Stimulated activated CD8-positive, alpha-beta memory T cell treated with anti-CD3 and anti-CD28 coated beads, Interleukin-2, amount 100 ng/mL, for 1 hour (primary cell): ENCODE data around the gene FCSK.
"Not testable (repeated sequence)": the region's sequence is repeated elsewhere in the genome, so short reads cannot be mapped to it uniquely, and the experiment has no call there.

Experiments used
- DNase-seq, 2 donors: peaks; one replicate each; pipeline ENCODE4 v3.0.0-alpha.2; 2020; ENCODE audit warnings: low read depth in 2 of 2

The FCSK gene

GRCh38 chr16:70432356-70432722 lies 22.1 kb upstream of the FCSK start:
- DNase-seq: no peak

DNA sequence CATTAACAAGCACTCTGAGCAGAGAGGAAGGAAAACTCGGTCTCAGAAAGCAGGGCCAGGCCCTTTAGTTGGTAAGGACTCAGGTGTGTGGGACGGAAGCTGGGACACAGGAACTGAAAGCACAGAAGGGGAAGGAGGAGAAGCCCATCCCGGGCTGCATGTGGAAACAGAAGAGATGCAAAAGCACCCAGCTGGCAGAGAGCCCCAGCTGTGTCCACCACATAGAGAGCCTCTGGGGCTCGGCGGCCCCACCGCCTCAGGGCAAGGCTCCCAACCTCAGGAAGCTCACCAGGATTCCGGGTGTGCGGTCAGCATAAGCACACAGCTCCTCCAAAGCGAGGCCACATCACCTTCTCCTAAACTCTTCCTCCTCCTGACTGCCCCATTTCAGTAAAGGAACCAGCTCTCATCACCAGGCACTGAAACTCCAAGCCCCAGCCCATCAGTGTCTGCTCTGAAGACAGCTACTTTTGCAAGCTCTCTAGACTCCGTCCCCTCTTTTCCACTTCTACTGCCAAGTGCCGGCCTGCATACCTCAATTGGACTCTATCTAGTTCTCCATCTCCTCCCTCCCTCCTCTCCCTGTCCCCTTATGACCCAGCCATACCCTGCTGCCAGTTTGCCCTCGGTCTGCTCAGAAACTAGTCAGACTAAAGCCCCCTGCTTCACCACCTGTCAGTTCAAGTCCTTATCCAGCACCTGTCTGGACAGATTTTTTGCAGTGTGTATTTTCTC lies 21.5 kb upstream of the FCSK start:
- no peak for DNase-seq

DNA sequence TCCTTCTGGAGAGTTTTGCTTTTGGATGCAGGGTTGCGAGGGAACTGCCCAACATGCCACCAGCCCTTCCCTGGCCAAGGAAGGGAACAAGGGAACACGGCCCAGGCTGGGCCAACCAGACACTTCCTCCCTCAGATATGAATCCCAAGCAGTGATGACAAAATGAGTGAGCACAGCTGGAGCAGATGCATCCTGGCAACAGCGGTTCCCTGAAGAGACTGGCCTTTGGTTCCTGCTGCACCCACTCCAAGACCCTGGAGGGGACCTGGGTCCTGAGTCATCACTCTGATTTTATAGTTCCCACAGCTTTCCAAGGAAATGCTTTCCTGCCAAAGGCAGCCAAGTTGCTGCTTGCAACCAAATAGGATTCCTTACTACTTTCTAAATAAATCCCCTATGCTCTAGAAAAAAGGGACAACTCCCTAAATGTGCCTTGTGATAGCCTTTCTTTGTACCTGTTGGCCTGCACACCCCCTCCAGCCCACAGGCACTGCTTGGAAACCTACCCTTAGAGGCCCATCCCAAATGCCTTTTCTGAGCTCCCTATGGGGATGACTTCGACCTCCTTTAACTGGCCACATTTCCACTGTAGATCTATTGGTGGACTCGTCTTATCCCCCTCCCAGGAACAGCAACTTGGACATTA lies 20.8 kb upstream of the FCSK start:
- DNase-seq: no peak

- no peak for DNase-seq
Measured at GRCh38 chr16:70434484-70435260, 19.7 kb upstream of the FCSK start.

GRCh38 chr16:70437017-70437581 lies 17.3 kb upstream of the FCSK start:
- no peak for DNase-seq

DNA sequence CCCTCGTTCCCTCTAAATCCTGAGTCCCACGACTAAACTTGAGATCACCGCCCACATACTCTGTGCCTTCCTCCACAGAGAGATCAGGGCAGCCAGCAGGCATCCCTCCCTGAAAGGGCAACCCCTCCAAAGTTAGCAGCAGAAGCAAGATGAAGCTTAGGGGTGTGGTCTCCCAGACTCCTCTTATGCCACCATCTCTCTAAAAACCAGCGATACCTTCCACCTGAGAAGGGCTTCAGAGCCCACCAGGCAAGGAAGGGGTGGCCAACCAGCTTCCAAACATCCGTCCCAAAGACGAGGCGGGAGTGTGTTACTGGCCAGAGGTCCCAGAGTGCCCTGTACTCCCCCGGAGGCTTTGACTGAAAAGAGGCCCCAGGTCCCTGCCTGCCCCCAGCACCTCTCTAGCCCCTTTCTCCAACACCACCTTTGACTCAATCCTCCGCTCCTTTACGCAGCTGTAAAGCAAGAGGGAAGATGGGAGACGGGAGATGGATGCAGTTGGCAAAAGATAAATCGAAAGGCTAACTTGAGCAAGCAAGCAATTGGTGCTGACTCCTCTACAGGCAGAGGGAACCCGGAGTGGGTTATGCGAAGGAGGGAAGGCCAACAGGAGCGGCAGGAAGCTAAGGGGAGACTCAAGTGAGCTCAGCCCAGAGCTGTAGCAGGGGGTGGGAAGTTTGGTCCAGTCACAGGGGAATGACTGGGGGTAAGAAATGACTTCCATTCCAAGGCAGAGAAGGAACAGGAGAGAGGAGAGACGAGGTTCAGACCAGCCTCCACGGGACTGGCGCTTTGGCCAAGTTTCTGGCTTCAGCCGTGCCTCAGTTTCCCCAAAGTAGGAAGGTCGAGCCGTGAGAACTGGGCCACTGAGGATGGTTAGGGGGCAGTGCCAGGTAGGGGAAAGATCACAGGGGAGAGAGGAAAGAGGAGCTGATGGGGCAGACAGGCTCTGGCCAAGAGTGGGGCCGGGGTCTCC lies 16.5 kb upstream of the FCSK start:
- no peak for DNase-seq

- DNase-seq: no peak
Measured at GRCh38 chr16:70438585-70438968, 15.8 kb upstream of the FCSK start.

DNA sequence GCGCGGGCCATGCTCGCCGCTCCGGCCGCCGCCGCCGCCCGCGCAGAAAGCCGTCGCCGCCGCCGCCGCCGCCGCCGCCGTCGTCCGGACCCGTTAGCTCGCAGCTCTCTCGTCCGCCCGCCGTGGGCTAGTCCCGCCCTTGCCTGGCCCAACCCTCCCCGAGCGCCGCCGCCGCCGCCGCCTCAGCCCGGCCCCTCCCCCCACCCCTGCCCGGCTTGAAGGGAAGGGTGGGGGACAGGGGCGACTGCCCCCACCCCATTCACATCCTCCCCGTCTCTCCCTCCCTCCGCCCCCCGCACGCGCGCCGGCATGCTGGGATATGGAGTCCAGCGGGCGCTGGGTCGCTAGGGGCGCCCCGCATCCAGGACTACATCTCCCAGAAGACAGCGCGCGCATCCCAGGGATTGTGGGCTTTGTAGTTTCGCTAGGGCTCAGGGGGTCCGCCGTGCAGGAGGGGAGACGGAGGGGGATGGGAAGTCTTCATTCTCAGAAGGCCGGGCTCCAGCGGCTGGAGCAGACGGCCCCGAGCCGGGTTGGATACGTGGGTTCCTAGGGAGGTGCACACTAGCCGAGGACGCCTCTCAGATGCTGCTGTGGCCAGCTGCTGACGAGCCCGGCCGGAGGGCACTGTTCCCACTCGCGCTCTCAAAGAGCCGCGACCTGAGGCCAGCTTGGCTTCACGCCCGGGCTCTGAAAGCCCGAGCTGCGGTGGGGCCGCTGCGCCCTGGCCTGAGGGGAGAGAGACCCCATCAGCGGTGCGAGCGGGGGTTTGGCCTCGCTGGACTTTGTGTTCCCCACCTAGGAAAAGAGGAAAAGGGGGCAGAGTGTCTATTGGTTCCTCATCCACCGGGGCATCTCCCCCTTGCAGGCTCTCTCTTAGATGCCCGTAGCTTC lies 15.2 kb upstream of the FCSK start, which contains the start of gene ST3GAL2:
Gene ST3GAL2 (minus strand): TSS at position 132 of the 894 bp plus-strand sequence. CDS start 40,570 bp downstream, outside the sequence.
- DNase-seq: peak; percentile 85 to 89

- no peak for DNase-seq
Measured at GRCh38 chr16:70440009-70440692, 14.2 kb upstream of the FCSK start.

DNA sequence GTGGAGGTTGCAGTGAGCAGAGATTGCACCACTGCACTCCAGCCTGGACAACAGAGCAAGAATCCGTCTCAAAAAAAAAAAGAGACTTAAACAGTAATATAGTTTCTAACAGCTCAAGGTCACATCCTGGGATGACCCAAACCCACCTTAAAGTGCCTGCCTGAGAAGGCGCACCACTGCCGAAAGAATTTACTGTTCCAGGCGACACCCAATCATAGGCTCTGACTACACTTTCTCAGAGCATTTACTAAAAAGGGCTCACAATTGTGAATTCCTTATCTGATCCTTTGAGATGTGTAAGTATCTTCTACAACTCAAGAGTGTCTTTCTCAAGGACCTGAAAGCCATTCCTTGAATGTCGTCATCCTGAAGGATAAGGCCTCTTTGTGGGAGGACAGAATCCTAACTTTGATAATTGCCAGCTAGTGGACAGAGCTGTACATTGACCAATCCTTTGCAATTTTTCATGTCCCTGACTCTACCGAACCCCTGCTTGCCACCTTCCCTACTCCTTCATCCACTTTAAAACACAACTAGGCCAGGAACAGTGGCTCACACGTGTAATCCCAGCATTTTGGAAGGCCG lies 12.9 kb upstream of the FCSK start:
- no peak for DNase-seq

DNA sequence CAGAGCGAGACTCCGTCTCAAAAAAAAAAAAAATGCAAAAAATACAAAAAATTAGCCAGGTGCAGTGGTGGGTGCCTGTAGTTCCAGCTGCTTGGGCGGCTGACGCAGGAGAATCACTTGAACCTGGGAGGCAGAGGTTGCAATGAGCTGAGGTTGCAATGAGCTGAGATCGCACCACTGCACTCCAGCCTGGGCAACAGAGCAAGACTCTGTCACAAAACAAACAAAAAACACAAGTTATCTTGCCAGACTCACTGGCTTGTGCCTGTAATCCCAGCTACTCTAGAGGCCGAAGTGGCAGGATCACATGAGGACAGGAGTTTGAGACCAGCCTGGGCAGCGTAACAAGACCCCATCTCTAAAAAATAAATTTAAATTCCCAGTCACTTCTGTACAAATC lies 12.1 kb upstream of the FCSK start:
- DNase-seq: no peak

- DNase-seq: no peak
Measured at GRCh38 chr16:70444249-70445063, 9.9 kb upstream of the FCSK start.

DNA sequence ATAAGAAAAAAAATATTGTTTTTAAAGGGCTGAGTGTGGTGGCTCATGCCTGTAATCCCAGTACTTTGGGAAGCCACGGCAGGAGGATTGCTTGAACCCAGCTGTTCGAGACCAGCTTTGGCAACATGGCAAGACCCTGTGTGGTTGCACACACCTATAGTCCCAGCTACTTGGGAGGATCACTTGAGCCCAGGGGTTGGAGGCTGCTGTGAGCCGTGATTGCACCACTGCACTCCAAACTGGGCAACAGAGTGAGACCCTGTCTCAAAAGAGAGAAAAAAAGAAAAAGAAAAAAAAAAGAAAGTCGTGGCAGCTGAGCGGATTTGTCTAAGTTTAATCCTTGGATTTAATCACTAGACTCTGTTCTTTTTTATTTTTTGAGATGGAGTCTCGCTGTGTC lies 6.3 kb upstream of the FCSK start:
- no peak for DNase-seq

- not testable (repeated sequence) for DNase-seq
Measured at GRCh38 chr16:70450142-70451003, 4.0 kb upstream of the FCSK start.

DNA sequence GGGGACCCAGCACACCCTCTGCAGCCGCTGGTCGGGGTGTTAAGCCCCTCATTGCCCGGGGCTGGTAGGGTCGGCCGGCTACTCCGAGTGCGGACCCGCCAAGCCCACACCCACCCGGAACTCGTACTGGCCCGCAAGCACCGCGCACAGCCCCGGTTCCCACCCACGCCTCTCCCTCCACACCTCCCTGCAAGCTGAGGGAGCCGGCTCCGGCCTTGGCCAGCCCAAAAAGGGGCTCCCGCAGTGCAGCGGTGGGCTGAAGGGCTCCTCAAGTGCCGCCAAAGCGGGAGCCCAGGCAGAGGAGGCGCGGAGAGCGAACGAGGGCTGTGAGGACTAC lies 3.4 kb upstream of the FCSK start:
- not testable (repeated sequence) for DNase-seq

DNA sequence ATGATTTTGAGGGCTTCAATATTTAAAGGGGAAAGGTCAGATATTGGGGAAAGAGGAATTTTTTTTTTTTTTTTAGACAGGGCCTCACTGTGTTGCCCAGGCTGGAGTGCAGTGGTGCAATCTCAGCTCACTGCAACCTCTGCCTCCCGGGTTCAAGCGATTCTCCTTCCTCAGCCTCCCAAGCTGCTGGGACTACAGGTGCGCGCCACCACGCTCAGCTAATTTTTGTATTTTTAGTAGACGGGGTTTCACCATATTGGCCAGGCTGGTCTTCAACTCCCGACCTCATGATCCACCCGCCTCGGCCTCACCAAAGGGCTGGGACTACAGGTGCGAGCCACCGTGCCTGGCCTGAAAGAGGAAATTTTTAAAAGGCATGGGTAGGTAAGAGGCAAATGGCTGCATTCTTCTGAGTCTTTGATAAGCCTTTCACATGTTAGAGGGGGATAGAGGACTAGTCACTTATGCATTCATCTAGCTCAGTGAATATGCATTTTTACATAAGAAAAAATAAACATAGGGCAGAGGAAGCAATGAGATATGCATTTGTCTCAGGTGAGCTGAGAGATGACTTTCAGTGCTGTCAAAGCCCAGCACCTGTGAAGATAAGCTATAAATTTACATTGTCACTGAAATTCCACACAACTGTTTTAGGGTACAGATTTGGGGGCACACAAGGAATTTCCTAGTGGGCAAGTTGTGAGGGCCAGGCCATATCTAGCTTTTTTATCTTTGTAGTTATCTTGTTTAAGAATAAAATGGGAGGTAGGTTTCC lies 1.1 kb upstream of the FCSK start:
- no peak for DNase-seq

DNA sequence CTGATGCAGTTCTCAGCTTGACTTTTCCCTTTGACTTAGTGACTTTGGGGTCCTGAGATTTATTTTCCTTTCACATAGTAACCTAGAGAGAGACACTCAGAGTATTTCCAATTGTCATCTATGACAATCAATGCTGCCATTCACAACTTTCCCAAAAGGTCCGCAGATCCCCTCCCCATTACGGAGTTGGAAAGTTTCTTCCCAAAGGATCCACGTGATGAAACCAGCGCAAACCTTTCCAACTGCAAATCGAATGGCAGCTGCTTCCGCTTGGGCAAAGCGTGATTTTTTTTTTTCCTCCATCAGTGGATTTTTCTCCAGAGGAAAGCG lies 538 bp upstream of the FCSK start:
- DNase-seq: no peak
